A549 (cell line): ENCODE data around the gene DAGLB.

Source experiments
- CTCF ChIP-seq: fragments of >200 bp; sonication (Bioruptor Twin); formaldehyde crosslinking; IDR thresholded peaks from 3 replicates; pipeline ENCODE4 v1.5.1; 2016
- EHMT2 ChIP-seq: fragments of 200-600 bp; sonication (generic); IDR thresholded peaks from 2 replicates; pipeline ENCODE4 v1.6.1; 2016; ENCODE audit warnings: antibody characterized with exemption, low read depth, mild to moderate bottlenecking, moderate library complexity
- EP300 ChIP-seq, 2 experiments: fragments of >200 bp; sonication (Bioruptor Twin); formaldehyde crosslinking; IDR thresholded peaks; 2 replicates in 1 of 2; 3 replicates in 1 of 2; pipeline ENCODE4 v1.6.1; 2016 to 2017
- HES2 ChIP-seq: fragments of >200 bp; sonication (Bioruptor Twin); formaldehyde crosslinking; IDR thresholded peaks from 2 replicates; pipeline ENCODE4 v1.6.1; 2016
- HOXB13 ChIP-seq: fragments of 250-450 bp; sonication (Bioruptor Pico); IDR thresholded peaks from 2 replicates; pipeline ENCODE4 v1.5.0; 2020; ENCODE audit warnings: low read depth, mild to moderate bottlenecking, moderate library complexity
- MAX ChIP-seq: IDR thresholded peaks from 2 replicates; pipeline ENCODE4 v1.6.1; 2012
- POLR2A ChIP-seq: IDR thresholded peaks from 2 replicates; pipeline ENCODE4 v1.6.1; 2012; ENCODE audit warnings: mild to moderate bottlenecking, low read length

- no peak for TF ChIP-seq EHMT2
- TF ChIP-seq MAX = no peak
- TF ChIP-seq POLR2A = no peak
- no peak for TF ChIP-seq EP300 (IDR thresholded peaks at IDR 0.05)
- no peak for TF ChIP-seq CTCF
- TF ChIP-seq HOXB13 (CRISPR knock-in tag) = no peak
- no peak for TF ChIP-seq HES2
Observed at GRCh38 chr7:6437251-6437650, 10.5 kb downstream of the DAGLB start.
